ENCODE measurements around the gene AMN.

The AMN gene

GRCh38 chr14:102965971-102966655, 43.6 kb downstream of the AMN start:
- DNase-seq (ENCODE audit: extremely low read depth, low read depth): no peak

DNA sequence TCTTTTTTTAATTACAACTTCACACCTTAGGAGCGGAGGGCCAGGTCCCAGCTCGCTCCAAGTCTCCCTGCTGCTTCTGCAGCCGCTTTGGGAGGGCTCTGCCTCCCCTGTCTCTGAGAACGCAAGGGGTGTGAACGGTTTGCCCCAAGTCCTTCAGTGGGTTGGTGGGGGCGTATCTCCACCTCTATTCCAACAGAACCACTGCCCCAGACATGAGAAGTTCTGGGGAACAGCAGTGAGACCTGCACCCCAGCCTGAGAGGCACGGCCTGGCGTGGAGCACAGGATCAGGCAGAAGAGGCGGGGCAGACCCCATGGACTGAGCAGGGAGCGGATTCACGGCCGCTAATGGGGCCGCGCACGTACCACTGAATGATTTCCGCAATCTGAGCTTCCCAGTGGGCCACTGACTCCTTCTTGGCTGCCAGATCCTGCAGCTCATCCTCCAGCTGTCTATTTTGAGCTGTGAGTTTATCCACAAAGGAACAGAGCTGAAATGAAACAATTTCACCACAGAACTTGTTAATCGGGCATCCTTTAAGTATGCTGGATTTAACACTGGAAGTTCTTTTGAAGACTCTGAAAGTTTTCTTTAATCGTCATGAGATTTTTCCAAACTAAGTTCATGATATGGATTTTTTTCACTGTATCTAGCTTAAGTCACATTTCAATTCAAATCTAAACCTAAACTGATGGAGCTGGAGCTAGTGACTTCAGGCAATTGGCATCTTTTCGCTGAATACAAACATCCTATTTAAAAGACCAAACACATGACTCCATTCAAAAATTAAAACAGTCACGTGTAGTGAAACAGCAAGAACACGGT, 44.4 kb downstream of the AMN start:
- no peak for TF ChIP-seq CTCF (IDR thresholded peaks at IDR 0.05; ENCODE audit: low read depth, low read length, missing control alignments)
- H3K4me3 ChIP-seq (replicated peaks; ENCODE audit: low read depth, low read length): no peak overlapping the region
- DNase-seq (ENCODE audit: extremely low read depth, low read depth): no peak

More at GRCh38 chr14:102965971-102966655, 43.6 kb downstream of the AMN start:
- TF ChIP-seq CTCF (IDR thresholded peaks at IDR 0.05; ENCODE audit: low read depth, low read length, missing control alignments): no peak
- H3K4me3 ChIP-seq (replicated peaks; ENCODE audit: low read depth, low read length): no peak overlapping the region

DNA sequence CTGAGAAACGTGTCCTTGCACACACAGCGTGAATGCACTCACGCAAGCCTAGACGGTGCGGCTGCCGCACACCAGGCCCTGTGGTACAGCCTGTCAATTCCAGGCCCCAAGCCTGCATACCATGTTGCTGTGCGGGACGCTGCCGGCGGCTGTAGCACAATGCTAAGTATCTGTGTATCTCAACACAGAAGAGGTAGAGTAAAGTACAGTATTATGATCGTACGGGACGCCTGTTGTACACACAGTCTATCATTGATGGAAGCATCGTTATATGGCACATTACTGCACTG, 45.0 kb downstream of the AMN start:
- H3K4me3 ChIP-seq (replicated peaks; ENCODE audit: low read depth, low read length): no peak overlapping the region
- no peak for TF ChIP-seq CTCF (IDR thresholded peaks at IDR 0.05; ENCODE audit: low read depth, low read length, missing control alignments)
- DNase-seq (ENCODE audit: extremely low read depth, low read depth): no peak

- TF ChIP-seq CTCF (IDR thresholded peaks at IDR 0.05; ENCODE audit: low read depth, low read length, missing control alignments): no peak
- DNase-seq (ENCODE audit: extremely low read depth, low read depth): no peak
- no peak overlapping the region for H3K4me3 ChIP-seq (replicated peaks; ENCODE audit: low read depth, low read length)
Measured at GRCh38 chr14:102968306-102968705, 45.8 kb downstream of the AMN start.

GRCh38 chr14:102969060-102969791, 46.8 kb downstream of the AMN start:
- no peak overlapping the region for H3K4me3 ChIP-seq (replicated peaks; ENCODE audit: low read depth, low read length)
- TF ChIP-seq CTCF (IDR thresholded peaks at IDR 0.05; ENCODE audit: low read depth, low read length, missing control alignments): no peak
- no peak for DNase-seq (ENCODE audit: extremely low read depth, low read depth)

- no peak for DNase-seq (ENCODE audit: extremely low read depth, low read depth)
- TF ChIP-seq CTCF (IDR thresholded peaks at IDR 0.05; ENCODE audit: low read depth, low read length, missing control alignments): no peak
- no peak overlapping the region for H3K4me3 ChIP-seq (replicated peaks; ENCODE audit: low read depth, low read length)
Measured at GRCh38 chr14:102969901-102970300, 47.4 kb downstream of the AMN start.

Measured in HFF-Myc (cell line).